GM12878 (cell line): ENCODE data around the gene NPDC1. TPM values are rescaled to one million over a fixed set of nuclear protein-coding genes. Genes with fewer than 3 reads are reported as not detected.

ENCODE experiments used
- ATAC-seq: fragments of 200-7000 bp; cut with Tn5 transposase; 3 replicates; pipeline ENCODE4 v1.9.1; 2020; ENCODE audit warnings: mild to moderate bottlenecking, moderate library complexity
- BruUV-seq: library from RNA; stranded (reverse); fragments of 400-500 nt; replicated peaks from 2 replicates; lab custom pipeline; 2021; lab: Mats Ljungman, UMichigan
- CTCF ChIA-PET: fragments of 300-600 bp; sonication (Branson Sonifier 250); formaldehyde crosslinking; extraction: SDS; loops from one replicate; lab custom pipeline; 2021; ENCODE audit warnings: inconsistent platforms; lab: Yijun Ruan, JAX
- POLR2A ChIA-PET: fragments of 350-600 bp; formaldehyde crosslinking; extraction: SDS; loops from one replicate; lab custom pipeline; 2021; ENCODE audit warnings: inconsistent platforms; lab: Charles Lee
- RAD21 ChIA-PET: fragments of 300-600 bp; sonication (Branson Sonifier 250); formaldehyde crosslinking; loops from one replicate; lab custom pipeline; 2023; ENCODE audit warnings: antibody characterized with exemption; ENCODE audit not compliant: unreplicated experiment; lab: Charles Lee
- SMC1A ChIA-PET: fragments of 300-600 bp; sonication (Branson Sonifier 250); formaldehyde crosslinking; loops from one replicate; lab custom pipeline; 2023; ENCODE audit not compliant: unreplicated experiment, uncharacterized antibody; lab: Charles Lee
- DNase-seq: peaks from one replicate; pipeline ENCODE4 v3.0.0-alpha.2; 2011; ENCODE audit warnings: low read depth, low spot score
- FAIRE-seq: peaks from 3 replicates; lab custom pipeline; 2011; peaks lifted over from hg19 to GRCh38; lab: Jason Lieb, UNC
- H2AFZ ChIP-seq: 2 replicates; pipeline ENCODE4 v1.6.0; 2011; ENCODE audit warnings: low read depth, low read length, control low read depth; ENCODE audit not compliant: control insufficient read depth
- H3K27ac ChIP-seq: 2 replicates; pipeline ENCODE4 v1.5.1; 2011; ENCODE audit warnings: control low read depth; ENCODE audit not compliant: control insufficient read depth, insufficient read depth
- H3K27me3 ChIP-seq, 2 experiments: replicated peaks in 1 of 2; 2 replicates each; pipeline versions ENCODE4 v1.6.0 to v1.6.1; 2011; ENCODE audit warnings: low read length in 1 of 2; ENCODE audit not compliant: control insufficient read depth in 2 of 2, insufficient read depth in 2 of 2
- H3K36me3 ChIP-seq, 2 experiments: 2 replicates each; pipeline ENCODE4 v1.5.1; 2011; ENCODE audit warnings: low read length in 1 of 2; ENCODE audit not compliant: control insufficient read depth in 2 of 2, insufficient read depth in 2 of 2
- H3K4me1 ChIP-seq: 2 replicates; pipeline ENCODE4 v1.6.1; 2011; ENCODE audit warnings: mild to moderate bottlenecking, low read length, moderate library complexity, mixed read lengths; ENCODE audit not compliant: control insufficient read depth, insufficient read depth
- H3K4me2 ChIP-seq: 2 replicates; pipeline ENCODE4 v1.6.0; 2011; ENCODE audit warnings: control low read depth; ENCODE audit not compliant: control insufficient read depth, insufficient read depth
- H3K4me3 ChIP-seq: fragments of 200-600 bp; sonication (generic); 2 replicates; pipeline ENCODE4 v1.5.1; 2016
- H3K79me2 ChIP-seq: 2 replicates; pipeline ENCODE4 v1.6.0; 2011; ENCODE audit warnings: low read length; ENCODE audit not compliant: control insufficient read depth, insufficient read depth
- H3K9ac ChIP-seq: 2 replicates; pipeline ENCODE4 v1.8.0; 2011; ENCODE audit warnings: low read length, control low read depth, mixed read lengths; ENCODE audit not compliant: control insufficient read depth, insufficient read depth
- H3K9me3 ChIP-seq: replicated peaks from 3 replicates; pipeline ENCODE4 v1.5.1; 2011; ENCODE audit warnings: mild to moderate bottlenecking, low read length; ENCODE audit not compliant: control insufficient read depth, insufficient read depth
- H4K20me1 ChIP-seq: 2 replicates; pipeline ENCODE4 v1.6.0; 2011; ENCODE audit not compliant: control insufficient read depth, insufficient read depth
- BCL11A ChIP-seq: IDR thresholded peaks from 2 replicates; pipeline ENCODE4 v1.6.1; 2011; ENCODE audit warnings: low read depth, low read length
- BHLHE40 ChIP-seq, 2 experiments: fragments of 450-650 bp in 1 of 2; IDR thresholded peaks; 2 replicates each; pipeline ENCODE4 v1.6.1; 2011 to 2017; ENCODE audit warnings: low read depth in 2 of 2, borderline replicate concordance in 1 of 2, improper control_type of control experiment in 1 of 2, low read length in 1 of 2, mild to moderate bottlenecking in 1 of 2
- CBFB ChIP-seq: IDR thresholded peaks from 2 replicates; pipeline ENCODE4 v1.6.1; 2016; ENCODE audit warnings: antibody characterized with exemption, low read depth
- FOXM1 ChIP-seq: IDR thresholded peaks from 2 replicates; pipeline ENCODE4 v1.6.1; 2012; ENCODE audit warnings: low read depth, mild to moderate bottlenecking, inconsistent platforms, low read length, moderate library complexity
- GABPA ChIP-seq: IDR thresholded peaks from 2 replicates; pipeline ENCODE4 v1.6.1; 2014; ENCODE audit warnings: antibody characterized with exemption, low read depth, mild to moderate bottlenecking, inconsistent platforms
- HCFC1 ChIP-seq: fragments of 150-350 bp; IDR thresholded peaks from 2 replicates; pipeline ENCODE4 v1.6.1; 2014; ENCODE audit warnings: low read length
- RAD21 ChIP-seq: IDR thresholded peaks from 2 replicates; pipeline ENCODE4 v1.6.1; 2011; ENCODE audit warnings: mild to moderate bottlenecking, low read depth, low read length, moderate library complexity; ENCODE audit not compliant: insufficient read depth
- RB1 ChIP-seq: fragments of 450-650 bp; formaldehyde crosslinking; IDR thresholded peaks from 2 replicates; pipeline ENCODE4 v1.6.1; 2017; ENCODE audit warnings: mild to moderate bottlenecking, borderline replicate concordance
- SREBF1 ChIP-seq: IDR thresholded peaks from 2 replicates; pipeline ENCODE4 v1.6.1; 2012; ENCODE audit warnings: mild to moderate bottlenecking, low read length
- TARDBP ChIP-seq: IDR thresholded peaks from 2 replicates; pipeline ENCODE4 v1.6.1; 2016; ENCODE audit warnings: borderline replicate concordance
- WGBS: methylation state at CpG from one replicate; pipeline ENCODE4 v1.1.6; 2016; ENCODE audit warnings: low lambda C conversion rate; ENCODE audit not compliant: insufficient replicate concordance, insufficient coverage; ENCODE audit errors: missing lambda C conversion rate; 5-methylcytosine and 5-hydroxymethylcytosine counted together
- in situ Hi-C: fragments of 300-500 bp; cut with MboI; formaldehyde crosslinking; loops from 9 replicates; pipeline ENCODE4 v1.14.3; 2018; ENCODE audit warnings: mixed read lengths
- intact Hi-C: fragments of 100-400 bp; cut with micrococcal nuclease; formaldehyde crosslinking; loops from one replicate; pipeline ENCODE4 v1.14.2; 2022; ENCODE audit not compliant: unreplicated experiment
- polyA plus RNA-seq, 11 experiments: library from polyadenylated mRNA; depleted of rRNA in 4 of 11; unstranded in 6 of 11; stranded (reverse) in 5 of 11; fragments of >200 nt; fragmentation: Nextera tagmentation in 4 of 11; fragmentation: Illumina TruSeq in 1 of 11; extraction: Ambion mirVana in 4 of 11; extraction: Trizol in 1 of 11; gene quantifications; 1 replicate in 1 of 11; 2 replicates in 10 of 11; pipeline versions ENCODE4 v1.2.1 to v1.2.3, GENCODE V29; 2011 to 2016; ENCODE audit warnings: inconsistent platforms in 2 of 11, missing spikeins in 2 of 11, low read depth in 1 of 11
- total RNA-seq, 4 experiments: library from RNA; depleted of rRNA in 3 of 4; stranded (reverse); fragments of >200 nt in 3 of 4; fragmentation: Illumina TruSeq in 1 of 4; extraction: Trizol in 1 of 4; gene quantifications; 2 replicates each; pipeline versions ENCODE4 v1.2.1 to v1.2.3, GENCODE V29; 2013 to 2021
- TF ChIP-seq, protein P1 (sequence below): fragments of 450-650 bp; IDR thresholded peaks from 2 replicates; pipeline ENCODE4 v1.6.1; 2017; ENCODE audit warnings: mild to moderate bottlenecking
- TF ChIP-seq, protein P2 (sequence below): fragments of 450-650 bp; IDR thresholded peaks from 2 replicates; pipeline ENCODE4 v1.6.1; 2017; ENCODE audit warnings: antibody characterized with exemption, mild to moderate bottlenecking, moderate library complexity

Gene NPDC1
- total and polyA plus RNA-seq, 10 of the 15 experiments (the other 5 are each of a cell fraction or from before 2014, with no cell fraction given) = 0.04 to 1.7 (median 0.77) TPM; not detected in 2

DNA sequence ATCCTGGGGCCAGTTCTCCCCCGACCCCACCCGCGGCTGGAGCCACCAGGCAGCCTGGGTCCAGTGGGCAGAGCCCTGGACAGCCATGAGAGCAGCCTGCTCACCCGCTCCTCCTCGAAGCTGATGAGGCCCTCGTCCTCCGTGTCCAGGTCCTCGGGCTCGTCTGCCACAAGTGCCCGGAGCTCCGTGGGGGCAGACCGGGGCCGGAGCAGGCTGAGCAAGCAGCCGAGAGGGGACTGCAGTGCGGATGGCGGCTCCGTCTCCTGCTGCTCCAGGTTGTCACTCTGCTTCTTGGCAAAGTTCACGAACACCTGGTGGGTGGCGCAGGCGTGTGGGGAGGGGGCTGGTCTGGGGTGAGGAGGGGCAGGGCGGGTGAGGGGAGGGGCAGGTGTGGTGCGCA is 37.7 kb downstream of the NPDC1 start:
- Histone ChIP-seq H3K4me1 (no peaks in the 10 kb centered on the region), H3K27ac (no peak overlapping the region), H3K27me3 (no peaks in the 10 kb centered on the region), H2AFZ (no peak overlapping the region), H3K9me3 (peaks cover 2% of the 10 kb centered on the region; the same call in 2 of the 3 replicates), H3K9ac (no peak overlapping the region), H3K36me3 (no peaks in the 10 kb centered on the region), H3K4me3 (no peak overlapping the region), H4K20me1 (no peaks in the 10 kb centered on the region), H3K79me2 (no peaks in the 10 kb centered on the region), H3K4me2 (no peak overlapping the region)
- RAD21 ChIA-PET = no interaction called here
- CTCF ChIA-PET = no interaction called here
- ATAC-seq (no peak), DNase-seq (no peak), FAIRE-seq (no peak)
- BruUV-seq = no TSS peak
- TF ChIP-seq RAD21 (no peak), TARDBP (no peak), CBFB (no peak), GABPA (no peak), BCL11A (no peak), BHLHE40 (IDR thresholded peaks at IDR 0.05; ENCODE audit: borderline replicate concordance in 1 of 2, low read depth in 2 of 2, low read length in 1 of 2) (no peak), FOXM1 (no peak), RB1 (no peak), HCFC1 (no peak), SREBF1 (no peak)
- TF ChIP-seq, protein P1, sequence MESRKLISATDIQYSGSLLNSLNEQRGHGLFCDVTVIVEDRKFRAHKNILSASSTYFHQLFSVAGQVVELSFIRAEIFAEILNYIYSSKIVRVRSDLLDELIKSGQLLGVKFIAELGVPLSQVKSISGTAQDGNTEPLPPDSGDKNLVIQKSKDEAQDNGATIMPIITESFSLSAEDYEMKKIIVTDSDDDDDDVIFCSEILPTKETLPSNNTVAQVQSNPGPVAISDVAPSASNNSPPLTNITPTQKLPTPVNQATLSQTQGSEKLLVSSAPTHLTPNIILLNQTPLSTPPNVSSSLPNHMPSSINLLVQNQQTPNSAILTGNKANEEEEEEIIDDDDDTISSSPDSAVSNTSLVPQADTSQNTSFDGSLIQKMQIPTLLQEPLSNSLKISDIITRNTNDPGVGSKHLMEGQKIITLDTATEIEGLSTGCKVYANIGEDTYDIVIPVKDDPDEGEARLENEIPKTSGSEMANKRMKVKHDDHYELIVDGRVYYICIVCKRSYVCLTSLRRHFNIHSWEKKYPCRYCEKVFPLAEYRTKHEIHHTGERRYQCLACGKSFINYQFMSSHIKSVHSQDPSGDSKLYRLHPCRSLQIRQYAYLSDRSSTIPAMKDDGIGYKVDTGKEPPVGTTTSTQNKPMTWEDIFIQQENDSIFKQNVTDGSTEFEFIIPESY = no peak
- TF ChIP-seq, protein P2, sequence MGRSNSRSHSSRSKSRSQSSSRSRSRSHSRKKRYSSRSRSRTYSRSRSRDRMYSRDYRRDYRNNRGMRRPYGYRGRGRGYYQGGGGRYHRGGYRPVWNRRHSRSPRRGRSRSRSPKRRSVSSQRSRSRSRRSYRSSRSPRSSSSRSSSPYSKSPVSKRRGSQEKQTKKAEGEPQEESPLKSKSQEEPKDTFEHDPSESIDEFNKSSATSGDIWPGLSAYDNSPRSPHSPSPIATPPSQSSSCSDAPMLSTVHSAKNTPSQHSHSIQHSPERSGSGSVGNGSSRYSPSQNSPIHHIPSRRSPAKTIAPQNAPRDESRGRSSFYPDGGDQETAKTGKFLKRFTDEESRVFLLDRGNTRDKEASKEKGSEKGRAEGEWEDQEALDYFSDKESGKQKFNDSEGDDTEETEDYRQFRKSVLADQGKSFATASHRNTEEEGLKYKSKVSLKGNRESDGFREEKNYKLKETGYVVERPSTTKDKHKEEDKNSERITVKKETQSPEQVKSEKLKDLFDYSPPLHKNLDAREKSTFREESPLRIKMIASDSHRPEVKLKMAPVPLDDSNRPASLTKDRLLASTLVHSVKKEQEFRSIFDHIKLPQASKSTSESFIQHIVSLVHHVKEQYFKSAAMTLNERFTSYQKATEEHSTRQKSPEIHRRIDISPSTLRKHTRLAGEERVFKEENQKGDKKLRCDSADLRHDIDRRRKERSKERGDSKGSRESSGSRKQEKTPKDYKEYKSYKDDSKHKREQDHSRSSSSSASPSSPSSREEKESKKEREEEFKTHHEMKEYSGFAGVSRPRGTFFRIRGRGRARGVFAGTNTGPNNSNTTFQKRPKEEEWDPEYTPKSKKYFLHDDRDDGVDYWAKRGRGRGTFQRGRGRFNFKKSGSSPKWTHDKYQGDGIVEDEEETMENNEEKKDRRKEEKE = no peak
- SMC1A ChIA-PET = no interaction called here
- in situ Hi-C loops = no loop called here
- POLR2A ChIA-PET = no interaction called here
- intact Hi-C loops = no loop called here
- WGBS = 43% methylated on average over 16 of the region's 22 CpGs
